PC-9 (cell line): ENCODE data around the gene DHCR7. TPM values are rescaled to one million over a fixed set of nuclear protein-coding genes. Genes with fewer than 3 reads are reported as not detected.

Source experiments
- BruUV-seq: library from RNA; stranded (reverse); fragments of 400-500 nt; replicated peaks from 2 replicates; lab custom pipeline; 2021; lab: Mats Ljungman, UMichigan
- CTCF ChIA-PET: fragments of 300-600 bp; sonication (Branson Sonifier 250); formaldehyde crosslinking; loops from one replicate; lab custom pipeline; 2022; ENCODE audit warnings: antibody characterized with exemption; lab: Charles Lee
- POLR2A ChIA-PET: fragments of 300-600 bp; sonication (Branson Sonifier 250); formaldehyde crosslinking; loops from one replicate; lab custom pipeline; 2022; ENCODE audit warnings: antibody characterized with exemption; ENCODE audit not compliant: unreplicated experiment; lab: Charles Lee
- DNase-seq, 2 experiments: peaks; one replicate each; pipeline versions ENCODE4 v3.0.0 to v3.0.0-alpha.2; 2015 to 2022; ENCODE audit warnings: mixed read lengths in 1 of 2
- H2AFZ ChIP-seq: fragments of 200-600 bp; sonication (generic); 2 replicates; pipeline ENCODE4 v1.8.1; 2017; ENCODE audit warnings: antibody characterized with exemption
- H3F3A ChIP-seq: fragments of 200-600 bp; sonication (generic); 2 replicates; pipeline ENCODE4 v1.8.1; 2017; ENCODE audit warnings: antibody characterized with exemption, mild to moderate bottlenecking, low read depth; ENCODE audit not compliant: insufficient read depth
- H3K27ac ChIP-seq: fragments of 200-600 bp; sonication (generic); 2 replicates; pipeline ENCODE4 v1.6.1; 2016; ENCODE audit warnings: mixed run types
- H3K27me3 ChIP-seq: fragments of 200-600 bp; sonication (generic); 2 replicates; pipeline ENCODE4 v1.6.1; 2016; ENCODE audit warnings: low read depth, mixed run types; ENCODE audit not compliant: insufficient read depth
- H3K36me3 ChIP-seq: fragments of 200-600 bp; sonication (generic); 2 replicates; pipeline ENCODE4 v1.6.1; 2016; ENCODE audit warnings: low read depth, mixed run types
- H3K4me1 ChIP-seq: fragments of 200-600 bp; sonication (generic); replicated peaks from 2 replicates; pipeline ENCODE4 v1.6.1; 2016; ENCODE audit warnings: mixed run types; ENCODE audit not compliant: insufficient read depth
- H3K4me2 ChIP-seq: fragments of 200-600 bp; sonication (generic); 2 replicates; pipeline ENCODE4 v1.6.1; 2017; ENCODE audit warnings: mixed run types
- H3K4me3 ChIP-seq: fragments of 200-600 bp; sonication (generic); 2 replicates; pipeline ENCODE4 v1.6.1; 2016; ENCODE audit warnings: mixed run types
- H3K79me2 ChIP-seq: fragments of 200-600 bp; sonication (generic); 2 replicates; pipeline ENCODE4 v1.6.1; 2017; ENCODE audit warnings: low read depth, mixed run types
- H3K9me2 ChIP-seq: fragments of 200-600 bp; sonication (generic); 2 replicates; pipeline ENCODE4 v1.8.1; 2017; ENCODE audit warnings: mild to moderate bottlenecking; ENCODE audit not compliant: insufficient read depth
- H3K9me3 ChIP-seq: fragments of 200-600 bp; sonication (generic); 2 replicates; pipeline ENCODE4 v1.8.1; 2016; ENCODE audit warnings: low read depth; ENCODE audit not compliant: insufficient read depth
- H4K20me1 ChIP-seq: fragments of 200-600 bp; sonication (generic); 2 replicates; pipeline ENCODE4 v1.8.1; 2017; ENCODE audit not compliant: insufficient read depth
- EZH2 ChIP-seq: fragments of 200-600 bp; sonication (generic); IDR thresholded peaks from 2 replicates; pipeline ENCODE4 v1.8.0; 2017; ENCODE audit warnings: antibody characterized with exemption, low read depth
- intact Hi-C: fragments of 100-400 bp; cut with micrococcal nuclease; formaldehyde crosslinking; loops from one replicate; pipeline ENCODE4 v1.10.0; 2022; ENCODE audit not compliant: unreplicated experiment
- total RNA-seq: library from RNA; stranded (reverse); gene quantifications from 2 replicates; pipeline ENCODE4 v1.2.3, GENCODE V29; 2021
- TF ChIP-seq, protein P1 (sequence below): fragments of 200-600 bp; sonication (generic); conservative IDR thresholded peaks from 2 replicates; pipeline ENCODE4 v1.6.1; 2017; ENCODE audit warnings: mixed run types, antibody characterized with exemption, mild to moderate bottlenecking, moderate library complexity

Gene DHCR7
- total RNA-seq, 1 experiment from 2014 or later = 311 TPM

GRCh38 chr11:71407356-71407755 is 40.8 kb downstream of the DHCR7 start:
- Histone ChIP-seq H3K36me3 (no peaks in the 10 kb centered on the region), H3K27me3 (peaks cover 59% of the 10 kb centered on the region), H2AFZ (no peak overlapping the region), H4K20me1 (no peaks in the 10 kb centered on the region), H3K4me3 (no peak overlapping the region), H3K4me2 (no peak overlapping the region), H3K9me3 (0 out of 2 replicates have a peak, but pooled peaks cover 4% of the 10 kb centered on the region), H3F3A (no peaks in the 10 kb centered on the region), H3K4me1 (no peaks in the 10 kb centered on the region), H3K79me2 (no peaks in the 10 kb centered on the region), H3K27ac (no peak overlapping the region), H3K9me2 (0 out of 2 replicates have a peak, but pooled peaks cover 4% of the 10 kb centered on the region)
- BruUV-seq = no TSS peak
- POLR2A ChIA-PET = no interaction called here
- intact Hi-C loops = no loop called here
- DNase-seq = no peak
- TF ChIP-seq, protein P1, sequence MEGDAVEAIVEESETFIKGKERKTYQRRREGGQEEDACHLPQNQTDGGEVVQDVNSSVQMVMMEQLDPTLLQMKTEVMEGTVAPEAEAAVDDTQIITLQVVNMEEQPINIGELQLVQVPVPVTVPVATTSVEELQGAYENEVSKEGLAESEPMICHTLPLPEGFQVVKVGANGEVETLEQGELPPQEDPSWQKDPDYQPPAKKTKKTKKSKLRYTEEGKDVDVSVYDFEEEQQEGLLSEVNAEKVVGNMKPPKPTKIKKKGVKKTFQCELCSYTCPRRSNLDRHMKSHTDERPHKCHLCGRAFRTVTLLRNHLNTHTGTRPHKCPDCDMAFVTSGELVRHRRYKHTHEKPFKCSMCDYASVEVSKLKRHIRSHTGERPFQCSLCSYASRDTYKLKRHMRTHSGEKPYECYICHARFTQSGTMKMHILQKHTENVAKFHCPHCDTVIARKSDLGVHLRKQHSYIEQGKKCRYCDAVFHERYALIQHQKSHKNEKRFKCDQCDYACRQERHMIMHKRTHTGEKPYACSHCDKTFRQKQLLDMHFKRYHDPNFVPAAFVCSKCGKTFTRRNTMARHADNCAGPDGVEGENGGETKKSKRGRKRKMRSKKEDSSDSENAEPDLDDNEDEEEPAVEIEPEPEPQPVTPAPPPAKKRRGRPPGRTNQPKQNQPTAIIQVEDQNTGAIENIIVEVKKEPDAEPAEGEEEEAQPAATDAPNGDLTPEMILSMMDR = no peak
- TF ChIP-seq EZH2 = no peak
- CTCF ChIA-PET = no interaction called here

GRCh38 chr11:71406681-71407080 is 41.5 kb downstream of the DHCR7 start:
- Histone ChIP-seq H3K79me2 (no peaks in the 10 kb centered on the region), H3K27me3 (peaks cover 62% of the 10 kb centered on the region), H3K36me3 (no peaks in the 10 kb centered on the region), H3K4me2 (no peak overlapping the region), H3K9me2 (0 out of 2 replicates have a peak, but pooled peaks cover 4% of the 10 kb centered on the region), H3K4me3 (no peak overlapping the region), H3K27ac (no peak overlapping the region), H3K9me3 (0 out of 2 replicates have a peak, but pooled peaks cover 4% of the 10 kb centered on the region), H2AFZ (no peak overlapping the region), H3F3A (no peaks in the 10 kb centered on the region), H3K4me1 (no peaks in the 10 kb centered on the region), H4K20me1 (no peaks in the 10 kb centered on the region)
- TF ChIP-seq, protein P1 = no peak
- TF ChIP-seq EZH2 = no peak
- BruUV-seq = no TSS peak
- ChIA-PET POLR2A (no interaction called here), CTCF (no interaction called here)
- DNase-seq = no peak
- intact Hi-C loops = no loop called here

GRCh38 chr11:71404209-71404608 is 44.0 kb downstream of the DHCR7 start:
- no TSS peak for BruUV-seq
- intact Hi-C loops = no loop called here

More at GRCh38 chr11:71404209-71404608, 44.0 kb downstream of the DHCR7 start:
- ChIA-PET CTCF (no interaction called here), POLR2A (no interaction called here)
- H3K36me3 ChIP-seq = no peaks in the 10 kb centered on the region
- H3K79me2 ChIP-seq = no peaks in the 10 kb centered on the region
- H3F3A ChIP-seq = no peaks in the 10 kb centered on the region
- no peak overlapping the region for H3K4me2 ChIP-seq
- TF ChIP-seq, protein P1 = no peak
- no peak for TF ChIP-seq EZH2
- no peak overlapping the region for H3K27ac ChIP-seq
- H3K9me3 ChIP-seq = no peaks in the 10 kb centered on the region
- no peaks in the 10 kb centered on the region for H3K4me1 ChIP-seq
- no peaks in the 10 kb centered on the region for H4K20me1 ChIP-seq
- DNase-seq = no peak
- no peak overlapping the region for H2AFZ ChIP-seq
- H3K27me3 ChIP-seq = peaks cover 66% of the 10 kb centered on the region
- H3K9me2 ChIP-seq = no peaks in the 10 kb centered on the region
- H3K4me3 ChIP-seq = no peak overlapping the region
